Adrenal gland (tissue), 12 donors: ENCODE data around the gene COL4A1. TPM values are rescaled to one million over a fixed set of nuclear protein-coding genes. Genes with fewer than 3 reads are reported as not detected.

ENCODE experiments used
- DNase-seq, 7 donors: peaks; one replicate each; pipeline ENCODE4 v3.0.0-alpha.2; 2019 to 2020
- H3K27ac ChIP-seq, 5 donors: fragments of 200-600 bp; sonication (generic) in 4 of 5; 1 replicate in 3 of 5; 2 replicates in 2 of 5; pipeline versions ENCODE4 v1.5.1 to v1.8.0; 2016 to 2020; ENCODE audit warnings: mild to moderate bottlenecking in 1 of 5
- H3K27me3 ChIP-seq: fragments of 200-600 bp; 2 replicates; pipeline ENCODE4 v1.8.0; 2021
- H3K36me3 ChIP-seq, 2 donors: fragments of 200-600 bp; replicated peaks in 1 of 2; 1 replicate in 1 of 2; 2 replicates in 1 of 2; pipeline versions ENCODE4 v1.5.1 to v1.8.0; 2018 to 2022
- H3K4me1 ChIP-seq, 2 donors: fragments of 200-600 bp; replicated peaks in 1 of 2; 1 replicate in 1 of 2; 2 replicates in 1 of 2; pipeline versions ENCODE4 v1.5.1 to v1.8.0; 2018 to 2021
- H3K4me3 ChIP-seq, 4 donors: fragments of 200-600 bp; sonication (generic) in 3 of 4; one replicate each; pipeline ENCODE4 v1.5.1; 2016 to 2018
- H3K9me3 ChIP-seq, 3 donors: fragments of 200-600 bp; sonication (generic) in 1 of 3; replicated peaks in 1 of 3; 1 replicate in 2 of 3; 2 replicates in 1 of 3; pipeline versions ENCODE4 v1.5.1 to v1.8.0; 2016 to 2021
- CTCF ChIP-seq, 6 experiments: fragments of 450-650 bp in 4 of 6; fragments of 200-600 bp in 2 of 6; sonication (generic) in 1 of 6; IDR thresholded peaks; 1 replicate in 5 of 6; 2 replicates in 1 of 6; pipeline versions ENCODE4 v1.5.1 to v1.8.0; 2016 to 2021; ENCODE audit warnings: antibody characterized with exemption in 6 of 6, mild to moderate bottlenecking in 2 of 6, moderate library complexity in 1 of 6
- POLR2A ChIP-seq, 2 donors: fragments of 450-650 bp; IDR thresholded peaks; one replicate each; pipeline ENCODE4 v1.6.1; 2017; ENCODE audit warnings: antibody characterized with exemption in 2 of 2, mild to moderate bottlenecking in 2 of 2, moderate library complexity in 1 of 2
- WGBS, 4 donors: extraction: QIAGEN DNeasy Blood & Tissue Kit in 2 of 4; methylation state at CpG; one replicate each; pipeline versions ENCODE4 v1.1.5 to v1.1.7; 2013 to 2017; 5-methylcytosine and 5-hydroxymethylcytosine counted together
- intact Hi-C, 2 donors: fragments of 100-400 bp; cut with DNase I; formaldehyde crosslinking; loops; one replicate each; pipeline versions ENCODE4 v1.14.1 to v1.15.0; 2022 to 2023
- polyA plus RNA-seq, 3 donors: library from polyadenylated mRNA; stranded (reverse); fragments of 200-250 nt in 2 of 3; fragments of 350-450 nt in 1 of 3; fragmentation: Illumina TruSeq in 1 of 3; extraction: RNeasy Lipid Tissue Mini Kit (QIAGEN cat#74804) in 1 of 3; gene quantifications; one replicate each; pipeline ENCODE4 v1.2.3, GENCODE V29; 2013 to 2014
- total RNA-seq, 9 donors: library from RNA; depleted of rRNA in 4 of 9; stranded (reverse); fragments of >200 nt in 4 of 9; fragments of 120-200 nt in 1 of 9; fragmentation: NEBNext Ultra II Directional in 1 of 9; extraction: Animal tissue kit (Norgen Biotek cat#: 25700) in 1 of 9; gene quantifications; one replicate each; pipeline versions ENCODE4 v1.1.0 to v1.2.4, GENCODE V29; 2013 to 2023
- donor health status: healthy with polysubstance abuse.
- donor health status: Bipolar disorder and iron deficiency.
- donor health status: DM: yes; HTN: yes; CAD: no.
- donor health status: DM: no; HTN: no; CAD: no.
- donor health status: DM: no; HTN: no; CAD: no.
- donor health status: DM: yes; HTN: yes; CAD: no.

COL4A1 gene
- total and polyA plus RNA-seq, 12 donors: 62.4 to 364 (median 183) TPM

- intact Hi-C loops: loop anchor here (5.0 to 10.0 kb wide), 2 partner anchors 192 to 224 kb away; no protein-coding TSS in a partner anchor
- TF ChIP-seq POLR2A (IDR thresholded peaks at IDR 0.05) (no peak), CTCF (IDR thresholded peaks at IDR 0.05) (no peak)
- peaks cover 4 to 22% of the 10 kb centered on the region in 2 donors for H3K4me1 ChIP-seq
- no peaks in the 10 kb centered on the region for H3K9me3 ChIP-seq
- 68 to 77% (median 72%) methylated on average over 7 of the region's 7 CpGs for WGBS, 4 donors
- no peaks in the 10 kb centered on the region for H3K27me3 ChIP-seq
- no peak overlapping the region for H3K4me3 ChIP-seq
- DNase-seq: peak in 1 of 7 donors; percentile 4
- H3K27ac ChIP-seq: peak overlapping the region in 2 of 5 donors; percentile 73 to 75
- H3K36me3 ChIP-seq: no peaks in the 10 kb centered on the region
Observed at GRCh38 chr13:110220471-110220870, 86.5 kb downstream of the COL4A1 start.

DNA sequence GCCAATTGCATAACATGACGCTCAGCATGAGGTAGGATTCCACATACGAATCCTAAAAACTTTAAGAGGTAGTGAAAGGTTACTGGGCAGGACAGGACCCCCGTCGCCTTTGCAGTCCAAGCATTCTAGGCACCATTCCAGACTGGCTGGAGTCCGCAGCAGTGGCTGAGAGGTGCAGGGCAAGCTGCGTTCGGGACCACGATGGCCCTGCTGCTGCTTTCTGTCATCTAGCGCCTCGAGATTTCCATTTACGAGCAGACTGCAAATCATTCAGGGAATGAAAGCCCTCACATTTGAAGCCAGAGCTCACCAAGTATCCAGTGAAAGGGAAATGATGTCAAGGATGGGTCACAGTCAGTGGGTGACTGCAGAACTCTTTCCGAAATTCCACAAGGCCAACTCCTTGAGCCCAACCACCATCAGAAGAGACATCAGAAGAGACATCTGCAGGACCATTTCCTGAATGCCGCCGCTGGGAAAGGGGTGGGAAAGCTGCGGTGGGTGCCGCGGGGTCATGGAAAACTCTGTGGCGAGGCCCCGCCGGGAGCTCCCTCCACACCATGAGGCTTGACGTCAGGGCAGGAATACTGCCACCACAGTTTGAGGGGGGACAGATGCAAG, 88.3 kb downstream of the COL4A1 start:
- H3K27me3 ChIP-seq: no peaks in the 10 kb centered on the region
- intact Hi-C loops: no loop called here
- DNase-seq: peak in 1 of 7 donors; percentile 29
- peak overlapping the region in 2 of 5 donors; percentile 54 to 77 for H3K27ac ChIP-seq
- H3K4me3 ChIP-seq: no peak overlapping the region
- WGBS, 4 donors: 66 to 74% (median 69%) methylated on average over 18 to 21 of the region's 21 CpGs
- TF ChIP-seq CTCF (IDR thresholded peaks at IDR 0.05) (no peak), POLR2A (IDR thresholded peaks at IDR 0.05) (no peak)
- H3K9me3 ChIP-seq: no peaks in the 10 kb centered on the region
- peaks cover 4 to 21% of the 10 kb centered on the region in 2 donors for H3K4me1 ChIP-seq
- no peaks in the 10 kb centered on the region for H3K36me3 ChIP-seq

DNA sequence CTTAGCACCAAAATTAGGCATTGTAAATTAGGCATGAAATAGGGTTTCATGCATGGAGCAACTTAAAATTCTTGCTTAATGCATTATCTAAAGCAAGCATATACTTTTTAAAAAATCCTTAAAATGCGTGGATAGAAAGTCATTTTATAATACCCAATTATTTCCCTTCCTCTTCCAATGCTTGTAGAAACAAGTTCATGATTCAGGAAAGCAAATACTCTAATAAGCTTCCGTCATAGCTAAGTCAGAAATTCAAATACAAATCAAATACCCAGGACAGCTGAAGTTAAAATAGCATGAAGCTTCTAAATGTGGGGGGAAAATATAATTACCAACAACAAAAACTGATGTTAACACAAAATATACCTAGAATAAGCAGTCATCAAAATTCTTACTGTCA, 89.1 kb downstream of the COL4A1 start:
- 84 to 90% (median 85%) methylated on average over 2 of the region's 2 CpGs for WGBS, 4 donors
- Histone ChIP-seq H3K27ac (peak overlapping the region in 3 of 5 donors; percentile 59 to 77 (median 74)), H3K27me3 (no peaks in the 10 kb centered on the region), H3K4me3 (no peak overlapping the region), H3K9me3 (no peaks in the 10 kb centered on the region), H3K36me3 (peaks cover 0 to 7% of the 10 kb centered on the region in 2 donors), H3K4me1 (peaks cover 2 to 21% of the 10 kb centered on the region in 2 donors)
- no peak for DNase-seq
- intact Hi-C loops: no loop called here
- TF ChIP-seq CTCF (IDR thresholded peaks at IDR 0.05) (no peak), POLR2A (IDR thresholded peaks at IDR 0.05) (no peak)

- H3K36me3 ChIP-seq: peaks cover 0 to 14% of the 10 kb centered on the region in 2 donors
- peak overlapping the region in 3 of 5 donors; percentile 59 to 77 (median 74) for H3K27ac ChIP-seq
- 36 to 61% (median 44%) methylated on average over 4 to 5 of the region's 5 CpGs for WGBS, 4 donors
- no peak for TF ChIP-seq CTCF (IDR thresholded peaks at IDR 0.05)
- no peak for TF ChIP-seq POLR2A (IDR thresholded peaks at IDR 0.05)
- no peaks in the 10 kb centered on the region for H3K9me3 ChIP-seq
- H3K27me3 ChIP-seq: no peaks in the 10 kb centered on the region
- DNase-seq: no peak
- H3K4me1 ChIP-seq: peaks cover 0 to 21% of the 10 kb centered on the region in 2 donors
- no peak overlapping the region for H3K4me3 ChIP-seq
- intact Hi-C loops: no loop called here
Observed at GRCh38 chr13:110217085-110217484, 89.9 kb downstream of the COL4A1 start.
